Osteocyte (in vitro differentiated cells): Measurements from ENCODE around the gene SLC35G1. TPM values are rescaled to one million over a fixed set of nuclear protein-coding genes. Genes with fewer than 3 reads are reported as not detected.

ENCODE experiments used
- DNase-seq: peaks from one replicate; pipeline ENCODE4 v3.0.0; 2021; ENCODE audit warnings: mixed read lengths; ENCODE audit not compliant: unreplicated experiment; ENCODE audit errors: extremely low spot score
- H3K27ac Mint-ChIP-seq: one replicate; pipeline ENCODE4 v1.8.0; 2021; ENCODE audit warnings: mild to moderate bottlenecking, mixed read lengths; ENCODE audit not compliant: unreplicated experiment
- H3K27me3 Mint-ChIP-seq: one replicate; pipeline ENCODE4 v1.8.0; 2021; ENCODE audit warnings: mixed read lengths; ENCODE audit not compliant: unreplicated experiment
- H3K36me3 Mint-ChIP-seq: one replicate; pipeline ENCODE4 v1.8.0; 2021; ENCODE audit warnings: mixed read lengths; ENCODE audit not compliant: unreplicated experiment
- H3K4me1 Mint-ChIP-seq: one replicate; pipeline ENCODE4 v1.8.0; 2021; ENCODE audit warnings: mixed read lengths; ENCODE audit not compliant: unreplicated experiment
- H3K4me3 Mint-ChIP-seq: one replicate; pipeline ENCODE4 v1.8.0; 2021; ENCODE audit warnings: mild to moderate bottlenecking, moderate library complexity, mixed read lengths; ENCODE audit not compliant: unreplicated experiment
- H3K9me3 Mint-ChIP-seq: one replicate; pipeline ENCODE4 v1.8.0; 2021; ENCODE audit warnings: mixed read lengths; ENCODE audit not compliant: unreplicated experiment
- CTCF ChIP-seq: fragments of 200-600 bp; sonication (generic); IDR thresholded peaks from 2 replicates; pipeline ENCODE4 v1.5.0; 2021; ENCODE audit warnings: antibody characterized with exemption, mild to moderate bottlenecking, moderate library complexity
- total RNA-seq: library from RNA; stranded (reverse); gene quantifications from 2 replicates; pipeline ENCODE4 v1.2.1, GENCODE V29; 2021

SLC35G1 gene
- total RNA-seq, 1 donor from 2014 or later: 6.3 TPM

DNA sequence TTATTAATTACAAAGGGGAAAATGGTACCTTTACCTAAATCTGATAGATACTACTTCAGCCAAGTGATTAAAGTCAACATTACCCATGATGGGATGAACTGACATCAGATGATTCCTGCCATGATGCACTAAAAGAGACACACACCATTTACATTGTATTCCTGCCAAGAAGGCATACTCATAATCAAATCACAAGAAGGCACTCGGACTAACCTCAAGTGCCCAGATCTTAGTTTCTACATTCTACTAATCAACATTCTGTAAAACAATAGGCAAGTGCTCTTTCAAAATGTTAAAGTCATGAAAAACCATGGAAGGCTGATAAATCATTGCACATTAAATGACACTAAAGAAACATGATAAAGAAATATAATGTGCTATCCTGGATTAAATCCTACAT is 44.4 kb downstream of the SLC35G1 start:
- no peak for TF ChIP-seq CTCF
- no peaks in the 10 kb centered on the region for H3K9me3 Mint-ChIP-seq
- no peaks in the 10 kb centered on the region for H3K4me1 Mint-ChIP-seq
- no peak overlapping the region for H3K27ac Mint-ChIP-seq
- H3K4me3 Mint-ChIP-seq: no peak overlapping the region
- no peaks in the 10 kb centered on the region for H3K27me3 Mint-ChIP-seq
- H3K36me3 Mint-ChIP-seq: no peaks in the 10 kb centered on the region
- no peak for DNase-seq

DNA sequence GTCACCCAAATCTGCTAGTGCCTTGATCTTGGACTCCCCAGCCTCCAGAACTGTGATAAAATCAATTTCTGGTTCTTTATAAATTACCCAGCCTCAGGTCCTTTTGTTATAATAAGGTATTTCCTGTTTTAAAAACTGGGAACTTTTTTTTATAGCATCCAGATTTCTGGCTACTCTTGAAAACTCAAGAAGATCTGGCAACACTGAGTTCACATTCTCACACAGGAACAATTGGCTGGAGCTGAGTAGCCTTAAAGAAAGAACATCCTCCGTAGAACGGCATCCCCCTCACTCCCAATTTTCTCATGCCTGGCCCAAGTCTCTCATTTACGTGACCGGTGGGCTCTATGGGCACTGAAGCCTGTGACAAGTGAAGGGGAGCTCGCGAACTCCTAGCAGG is 47.1 kb downstream of the SLC35G1 start:
- Mint-ChIP-seq H3K27me3 (no peaks in the 10 kb centered on the region), H3K4me1 (peaks cover 10% of the 10 kb centered on the region), H3K36me3 (no peaks in the 10 kb centered on the region), H3K27ac (no peak overlapping the region), H3K9me3 (no peaks in the 10 kb centered on the region), H3K4me3 (no peak overlapping the region)
- DNase-seq: no peak
- TF ChIP-seq CTCF: no peak

DNA sequence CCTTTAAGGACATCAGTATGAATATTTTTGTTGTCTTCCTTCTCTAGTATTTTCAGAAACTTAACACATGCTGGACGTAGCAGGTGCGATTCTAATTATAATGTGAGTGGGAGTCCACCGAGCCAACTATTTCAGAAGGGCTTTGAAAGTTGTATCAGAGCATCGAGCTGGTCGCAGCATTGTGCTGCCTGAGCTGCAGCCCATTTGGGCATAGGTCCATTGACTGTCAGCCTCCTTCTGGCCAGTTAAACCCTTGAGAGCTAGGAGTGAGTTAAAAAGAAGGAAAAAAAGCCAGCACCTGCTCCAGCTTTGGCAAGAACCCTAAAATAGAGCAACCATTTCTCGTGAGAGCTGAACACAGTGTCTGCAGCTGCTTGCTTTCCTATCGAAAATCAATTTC is 47.8 kb downstream of the SLC35G1 start:
- H3K4me1 Mint-ChIP-seq: peaks cover 12% of the 10 kb centered on the region

DNA sequence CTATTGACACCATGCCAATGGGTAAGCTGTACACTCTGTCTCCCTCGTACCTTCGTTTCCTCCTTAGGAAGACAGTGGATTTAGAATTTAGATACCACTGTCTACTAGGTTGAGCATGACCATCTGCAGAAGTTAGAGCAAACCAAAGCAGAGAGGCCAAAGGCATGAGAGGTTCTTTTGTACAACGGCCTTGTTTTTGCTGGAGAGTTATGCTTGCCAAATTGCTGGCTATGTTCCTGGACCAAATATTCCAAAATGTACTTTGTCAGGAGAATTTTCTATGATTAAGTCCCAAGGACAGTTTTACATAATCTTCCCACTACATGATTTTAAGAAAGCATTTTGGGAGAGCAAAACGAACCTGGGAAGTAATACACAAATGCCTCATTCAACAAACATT is 52.0 kb downstream of the SLC35G1 start:
- H3K4me1 Mint-ChIP-seq: peaks cover 25% of the 10 kb centered on the region

More for the DNA sequence above, 47.8 kb downstream of the SLC35G1 start:
- no peak overlapping the region for H3K4me3 Mint-ChIP-seq
- H3K27ac Mint-ChIP-seq: no peak overlapping the region
- H3K9me3 Mint-ChIP-seq: no peaks in the 10 kb centered on the region
- no peaks in the 10 kb centered on the region for H3K27me3 Mint-ChIP-seq
- DNase-seq: no peak
- no peaks in the 10 kb centered on the region for H3K36me3 Mint-ChIP-seq
- TF ChIP-seq CTCF: no peak

DNA sequence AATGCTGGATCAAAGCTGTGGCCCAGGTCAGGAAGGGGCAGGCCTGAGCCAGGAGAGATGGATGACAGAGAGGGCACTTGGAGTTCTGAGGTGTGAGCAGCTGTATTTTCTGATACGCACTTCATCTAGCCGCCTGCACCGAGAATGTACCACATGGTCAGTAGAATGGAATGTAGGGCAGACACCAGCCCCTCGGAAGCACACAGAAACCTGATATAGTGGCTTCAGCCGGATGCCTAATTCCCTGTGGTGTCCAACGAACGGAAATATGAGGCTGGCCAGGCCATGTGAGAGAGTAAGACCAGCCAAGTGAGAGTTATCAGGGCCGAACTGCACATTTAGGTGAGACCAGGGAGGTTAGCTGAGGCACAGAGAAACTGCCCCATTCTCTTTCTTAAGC is 53.3 kb downstream of the SLC35G1 start:
- H3K9me3 Mint-ChIP-seq: no peaks in the 10 kb centered on the region
- H3K27me3 Mint-ChIP-seq: no peaks in the 10 kb centered on the region
- TF ChIP-seq CTCF: no peak
- H3K4me1 Mint-ChIP-seq: peaks cover 25% of the 10 kb centered on the region
- no peaks in the 10 kb centered on the region for H3K36me3 Mint-ChIP-seq
- peak overlapping the region; percentile 75 for H3K27ac Mint-ChIP-seq
- H3K4me3 Mint-ChIP-seq: no peak overlapping the region
- DNase-seq: no peak

More for the DNA sequence above, 52.0 kb downstream of the SLC35G1 start:
- no peak for TF ChIP-seq CTCF
- DNase-seq: no peak
- Mint-ChIP-seq H3K9me3 (no peaks in the 10 kb centered on the region), H3K36me3 (no peaks in the 10 kb centered on the region), H3K27me3 (no peaks in the 10 kb centered on the region), H3K4me3 (no peak overlapping the region), H3K27ac (no peak overlapping the region)
